Measurements from ENCODE around the gene GRIFIN. TPM values are rescaled to one million over a fixed set of nuclear protein-coding genes. Genes with fewer than 3 reads are reported as not detected.

Gene GRIFIN
- total RNA-seq, 1 donor from 2014 or later, result not detected

- Mint-ChIP-seq H3K4me1 (ENCODE audit: low read depth) (peaks cover 47% of the 10 kb centered on the region), H3K27ac (ENCODE audit: unreplicated experiment) (peak overlapping the region; percentile 86), H3K9me3 (ENCODE audit: low read depth) (no peaks in the 10 kb centered on the region), H3K27me3 (ENCODE audit: low read depth) (no peaks in the 10 kb centered on the region), H3K36me3 (ENCODE audit: low read depth) (no peaks in the 10 kb centered on the region), H3K4me3 (ENCODE audit: unreplicated experiment) (no peak overlapping the region)
- TF ChIP-seq, protein P1, sequence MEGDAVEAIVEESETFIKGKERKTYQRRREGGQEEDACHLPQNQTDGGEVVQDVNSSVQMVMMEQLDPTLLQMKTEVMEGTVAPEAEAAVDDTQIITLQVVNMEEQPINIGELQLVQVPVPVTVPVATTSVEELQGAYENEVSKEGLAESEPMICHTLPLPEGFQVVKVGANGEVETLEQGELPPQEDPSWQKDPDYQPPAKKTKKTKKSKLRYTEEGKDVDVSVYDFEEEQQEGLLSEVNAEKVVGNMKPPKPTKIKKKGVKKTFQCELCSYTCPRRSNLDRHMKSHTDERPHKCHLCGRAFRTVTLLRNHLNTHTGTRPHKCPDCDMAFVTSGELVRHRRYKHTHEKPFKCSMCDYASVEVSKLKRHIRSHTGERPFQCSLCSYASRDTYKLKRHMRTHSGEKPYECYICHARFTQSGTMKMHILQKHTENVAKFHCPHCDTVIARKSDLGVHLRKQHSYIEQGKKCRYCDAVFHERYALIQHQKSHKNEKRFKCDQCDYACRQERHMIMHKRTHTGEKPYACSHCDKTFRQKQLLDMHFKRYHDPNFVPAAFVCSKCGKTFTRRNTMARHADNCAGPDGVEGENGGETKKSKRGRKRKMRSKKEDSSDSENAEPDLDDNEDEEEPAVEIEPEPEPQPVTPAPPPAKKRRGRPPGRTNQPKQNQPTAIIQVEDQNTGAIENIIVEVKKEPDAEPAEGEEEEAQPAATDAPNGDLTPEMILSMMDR (IDR thresholded peaks at IDR 0.05), result no peak
- DNase-seq (ENCODE audit: low spot score), result no peak
Measured at GRCh38 chr7:2515424-2516193, 39.4 kb upstream of the GRIFIN start.

- no peaks in the 10 kb centered on the region for H3K9me3 Mint-ChIP-seq (ENCODE audit: low read depth)
- H3K4me3 Mint-ChIP-seq (ENCODE audit: unreplicated experiment), result no peak overlapping the region
- TF ChIP-seq, protein P1 (IDR thresholded peaks at IDR 0.05), result no peak
- H3K27me3 Mint-ChIP-seq (ENCODE audit: low read depth), result no peaks in the 10 kb centered on the region
- H3K4me1 Mint-ChIP-seq (ENCODE audit: low read depth), result peaks cover 41% of the 10 kb centered on the region
- DNase-seq (ENCODE audit: low spot score), result no peak
- H3K27ac Mint-ChIP-seq (ENCODE audit: unreplicated experiment), result no peak overlapping the region
- no peaks in the 10 kb centered on the region for H3K36me3 Mint-ChIP-seq (ENCODE audit: low read depth)
Measured at GRCh38 chr7:2514473-2515423, 38.5 kb upstream of the GRIFIN start.

GRCh38 chr7:2513702-2514101, 37.5 kb upstream of the GRIFIN start:
- H3K4me1 Mint-ChIP-seq (ENCODE audit: low read depth), result peaks cover 48% of the 10 kb centered on the region
- H3K4me3 Mint-ChIP-seq (ENCODE audit: unreplicated experiment), result no peak overlapping the region
- no peak for DNase-seq (ENCODE audit: low spot score)
- no peak overlapping the region for H3K27ac Mint-ChIP-seq (ENCODE audit: unreplicated experiment)
- no peaks in the 10 kb centered on the region for H3K36me3 Mint-ChIP-seq (ENCODE audit: low read depth)
- TF ChIP-seq, protein P1 (IDR thresholded peaks at IDR 0.05), result no peak
- no peaks in the 10 kb centered on the region for H3K9me3 Mint-ChIP-seq (ENCODE audit: low read depth)
- no peaks in the 10 kb centered on the region for H3K27me3 Mint-ChIP-seq (ENCODE audit: low read depth)

GRCh38 chr7:2512713-2513112, 36.5 kb upstream of the GRIFIN start:
- H3K27ac Mint-ChIP-seq (ENCODE audit: unreplicated experiment), result no peak overlapping the region
- no peaks in the 10 kb centered on the region for H3K27me3 Mint-ChIP-seq (ENCODE audit: low read depth)
- TF ChIP-seq, protein P1 (IDR thresholded peaks at IDR 0.05), result no peak
- H3K9me3 Mint-ChIP-seq (ENCODE audit: low read depth), result no peaks in the 10 kb centered on the region
- no peak overlapping the region for H3K4me3 Mint-ChIP-seq (ENCODE audit: unreplicated experiment)
- peaks cover 45% of the 10 kb centered on the region for H3K4me1 Mint-ChIP-seq (ENCODE audit: low read depth)
- no peaks in the 10 kb centered on the region for H3K36me3 Mint-ChIP-seq (ENCODE audit: low read depth)
- DNase-seq (ENCODE audit: low spot score), result no peak

DNA sequence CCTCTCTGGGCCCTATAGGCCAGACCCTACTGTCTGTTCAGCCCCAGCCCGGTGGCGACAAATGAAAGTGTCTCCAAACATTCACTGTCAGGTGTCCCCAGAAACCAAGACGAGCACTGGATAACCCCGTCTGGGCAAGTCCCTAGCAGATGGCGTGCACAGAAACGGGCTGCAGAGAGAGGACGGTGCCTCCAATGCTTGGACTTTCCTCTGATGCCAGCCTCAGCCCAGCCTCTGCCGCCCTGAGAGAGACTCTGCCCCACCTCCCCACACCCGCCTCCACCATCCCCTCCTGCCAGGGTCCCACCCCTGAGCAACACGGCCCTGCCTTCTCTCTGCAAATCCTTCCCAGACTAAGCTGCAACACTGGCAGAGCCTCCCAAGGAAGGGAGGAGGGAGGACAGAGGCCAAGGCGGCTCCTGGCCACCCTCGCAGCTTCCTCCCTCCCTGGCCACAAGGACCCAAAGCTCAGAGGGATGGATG, 36.0 kb upstream of the GRIFIN start:
- no peak overlapping the region for H3K27ac Mint-ChIP-seq (ENCODE audit: unreplicated experiment)
- TF ChIP-seq, protein P1 (IDR thresholded peaks at IDR 0.05), result no peak
- H3K36me3 Mint-ChIP-seq (ENCODE audit: low read depth), result no peaks in the 10 kb centered on the region
- no peaks in the 10 kb centered on the region for H3K27me3 Mint-ChIP-seq (ENCODE audit: low read depth)
- H3K9me3 Mint-ChIP-seq (ENCODE audit: low read depth), result no peaks in the 10 kb centered on the region
- peaks cover 40% of the 10 kb centered on the region for H3K4me1 Mint-ChIP-seq (ENCODE audit: low read depth)
- no peak overlapping the region for H3K4me3 Mint-ChIP-seq (ENCODE audit: unreplicated experiment)
- no peak for DNase-seq (ENCODE audit: low spot score)
